ENCODE results near the gene GMPPA. TPM values are rescaled to one million over a fixed set of nuclear protein-coding genes. Genes with fewer than 3 reads are reported as not detected.
A peak's percentile ranks its signal among the peaks of the same experiment; 100 is the strongest.

GMPPA gene
- total RNA-seq, 2 donors from 2014 or later, result 36.9 to 38.2 TPM

- H3K9ac ChIP-seq (ENCODE audit: extremely low read depth, low read length, poor library complexity, severe bottlenecking), result no peak overlapping the region
- Mint-ChIP-seq H3K27ac (peak overlapping the region; percentile 70), H3K36me3 (ENCODE audit: low read depth) (peaks cover 2% of the 10 kb centered on the region), H3K4me3 (peak overlapping the region; percentile 28), H3K27me3 (ENCODE audit: insufficient read depth) (peaks cover 18% of the 10 kb centered on the region), H3K9me3 (no peaks in the 10 kb centered on the region), H3K4me1 (peaks cover 12% of the 10 kb centered on the region)
- peak; percentile 92 for DNase-seq
- no peaks in the 10 kb centered on the region for H3K9me3 ChIP-seq (ENCODE audit: control insufficient read depth, low read length)
- peak; percentile 92 for TF ChIP-seq CTCF (conservative IDR thresholded peaks at IDR 0.05)
- peak overlapping the region; percentile 63 for H3K27ac ChIP-seq (ENCODE audit: low read depth, low read length)
- no peaks in the 10 kb centered on the region for H3K36me3 ChIP-seq (ENCODE audit: control insufficient read depth, insufficient read depth, low read length)
- H3K27me3 ChIP-seq (ENCODE audit: control insufficient read depth, insufficient read depth, low read length, poor library complexity, severe bottlenecking), result no peaks in the 10 kb centered on the region
- no peak overlapping the region for H3K4me3 ChIP-seq (ENCODE audit: low read length)
- WGBS, 2 experiments (ENCODE audit: insufficient coverage in 1 of 2, insufficient read length in 1 of 2), result 54 to 64% methylated on average over 4 to 12 of the region's 14 CpGs
- peaks cover 9% of the 10 kb centered on the region for H3K4me1 ChIP-seq (ENCODE audit: control insufficient read depth, insufficient read depth, low read length)
Measured at GRCh38 chr2:219459460-219460311, 39.0 kb upstream of the GMPPA start.

- Histone ChIP-seq H3K4me1 (ENCODE audit: control insufficient read depth, insufficient read depth, low read length) (peaks cover 9% of the 10 kb centered on the region), H3K9ac (ENCODE audit: extremely low read depth, low read length, poor library complexity, severe bottlenecking) (no peak overlapping the region), H3K27me3 (ENCODE audit: control insufficient read depth, insufficient read depth, low read length, poor library complexity, severe bottlenecking) (no peaks in the 10 kb centered on the region), H3K4me3 (ENCODE audit: low read length) (no peak overlapping the region), H3K9me3 (ENCODE audit: control insufficient read depth, low read length) (no peaks in the 10 kb centered on the region), H3K36me3 (ENCODE audit: control insufficient read depth, insufficient read depth, low read length) (no peaks in the 10 kb centered on the region), H3K27ac (ENCODE audit: low read depth, low read length) (peak overlapping the region; percentile 63)
- peak overlapping the region; percentile 70 for H3K27ac Mint-ChIP-seq
- H3K36me3 Mint-ChIP-seq (ENCODE audit: low read depth), result peaks cover 2% of the 10 kb centered on the region
- no peak for TF ChIP-seq CTCF (conservative IDR thresholded peaks at IDR 0.05)
- 29 to 32% methylated on average over 6 to 18 of the region's 18 CpGs for WGBS, 2 experiments (ENCODE audit: insufficient coverage in 1 of 2, insufficient read length in 1 of 2)
- peak; percentile 92 for DNase-seq
- H3K4me1 Mint-ChIP-seq, result peaks cover 12% of the 10 kb centered on the region
- peaks cover 16% of the 10 kb centered on the region for H3K27me3 Mint-ChIP-seq (ENCODE audit: insufficient read depth)
- no peaks in the 10 kb centered on the region for H3K9me3 Mint-ChIP-seq
- peak overlapping the region; percentile 28 for H3K4me3 Mint-ChIP-seq
Measured at GRCh38 chr2:219460424-219460926, 38.2 kb upstream of the GMPPA start.

GRCh38 chr2:219461047-219461514 lies 37.6 kb upstream of the GMPPA start:
- Histone ChIP-seq H3K27ac (ENCODE audit: low read depth, low read length) (no peak overlapping the region), H3K4me3 (ENCODE audit: low read length) (no peak overlapping the region), H3K36me3 (ENCODE audit: control insufficient read depth, insufficient read depth, low read length) (no peaks in the 10 kb centered on the region), H3K9ac (ENCODE audit: extremely low read depth, low read length, poor library complexity, severe bottlenecking) (no peak overlapping the region), H3K27me3 (ENCODE audit: control insufficient read depth, insufficient read depth, low read length, poor library complexity, severe bottlenecking) (no peaks in the 10 kb centered on the region), H3K9me3 (ENCODE audit: control insufficient read depth, low read length) (no peaks in the 10 kb centered on the region), H3K4me1 (ENCODE audit: control insufficient read depth, insufficient read depth, low read length) (peaks cover 9% of the 10 kb centered on the region)
- no peaks in the 10 kb centered on the region for H3K9me3 Mint-ChIP-seq
- DNase-seq, result peak; percentile 76
- H3K27ac Mint-ChIP-seq, result no peak overlapping the region
- H3K27me3 Mint-ChIP-seq (ENCODE audit: insufficient read depth), result peaks cover 12% of the 10 kb centered on the region
- TF ChIP-seq CTCF (conservative IDR thresholded peaks at IDR 0.05), result no peak
- H3K36me3 Mint-ChIP-seq (ENCODE audit: low read depth), result peaks cover 2% of the 10 kb centered on the region
- H3K4me3 Mint-ChIP-seq, result peak overlapping the region; percentile 23
- WGBS, 2 experiments (ENCODE audit: insufficient coverage in 1 of 2, insufficient read length in 1 of 2), result 55 to 61% methylated on average over 3 to 11 of the region's 11 CpGs
- peaks cover 12% of the 10 kb centered on the region for H3K4me1 Mint-ChIP-seq

All from endodermal cell (in vitro differentiated cells).